Mesodermal cell (in vitro differentiated cells): ENCODE data around the gene KRIT1.
"Not testable (repeated sequence)": the region's sequence is repeated elsewhere in the genome, so short reads cannot be mapped to it uniquely, and the experiment has no call there.

ENCODE experiments used
- H3K27ac ChIP-seq: 2 replicates; pipeline ENCODE4 v1.7.0; 2013; ENCODE audit warnings: mild to moderate bottlenecking, low read depth, low read length, moderate library complexity; ENCODE audit not compliant: severe bottlenecking
- H3K36me3 ChIP-seq: 2 replicates; pipeline ENCODE4 v1.7.1; 2013; ENCODE audit warnings: mild to moderate bottlenecking, low read length, moderate library complexity; ENCODE audit not compliant: control insufficient read depth, insufficient read depth
- H3K4me1 ChIP-seq: one replicate; pipeline ENCODE4 v1.7.1; 2013; ENCODE audit warnings: mild to moderate bottlenecking, low read length; ENCODE audit not compliant: insufficient read depth, control insufficient read depth, poor library complexity, severe bottlenecking
- H3K4me3 ChIP-seq: 2 replicates; pipeline ENCODE4 v1.7.0; 2013; ENCODE audit warnings: low read length, control low read depth, mild to moderate bottlenecking; ENCODE audit not compliant: insufficient read depth, poor library complexity, severe bottlenecking; ENCODE audit errors: extremely low read depth
- H3K9me3 ChIP-seq: 2 replicates; pipeline ENCODE4 v1.7.1; 2013; ENCODE audit warnings: mild to moderate bottlenecking, low read length, moderate library complexity; ENCODE audit not compliant: control insufficient read depth
- WGBS, 2 experiments: methylation state at CpG; one replicate each; pipeline ENCODE4 v1.1.5; 2013; ENCODE audit warnings: missing lambda C conversion rate in 2 of 2; ENCODE audit not compliant: insufficient coverage in 2 of 2; 5-methylcytosine and 5-hydroxymethylcytosine counted together

The KRIT1 gene

DNA sequence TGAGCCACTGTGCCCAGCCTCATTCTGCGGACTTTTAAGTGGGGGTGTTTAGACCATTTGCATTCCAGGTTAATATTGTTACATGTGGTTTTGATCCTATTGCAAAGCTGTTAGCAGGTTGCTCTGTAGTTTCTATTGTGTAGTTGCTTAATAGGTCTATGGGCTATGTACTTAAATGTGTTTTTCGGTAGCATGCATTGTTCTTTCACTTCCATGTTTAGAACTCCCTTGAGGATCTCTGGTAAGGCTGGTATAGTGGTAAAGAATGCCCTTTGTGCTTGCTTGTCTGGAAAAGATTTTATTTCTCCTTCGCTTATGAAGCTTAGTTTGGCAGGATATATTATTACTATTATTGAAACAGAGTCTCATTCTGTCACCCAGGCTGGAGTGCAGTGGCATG, 53.4 kb downstream of the KRIT1 start:
- peaks cover 36% of the 10 kb centered on the region for H3K36me3 ChIP-seq
- no peaks in the 10 kb centered on the region for H3K4me1 ChIP-seq
- H3K27ac ChIP-seq, result no peak overlapping the region
- no peak overlapping the region for H3K4me3 ChIP-seq
- H3K9me3 ChIP-seq, result peaks cover 27% of the 10 kb centered on the region
- 100% methylated on average over 1 to 2 of the region's 3 CpGs for WGBS, 2 experiments

DNA sequence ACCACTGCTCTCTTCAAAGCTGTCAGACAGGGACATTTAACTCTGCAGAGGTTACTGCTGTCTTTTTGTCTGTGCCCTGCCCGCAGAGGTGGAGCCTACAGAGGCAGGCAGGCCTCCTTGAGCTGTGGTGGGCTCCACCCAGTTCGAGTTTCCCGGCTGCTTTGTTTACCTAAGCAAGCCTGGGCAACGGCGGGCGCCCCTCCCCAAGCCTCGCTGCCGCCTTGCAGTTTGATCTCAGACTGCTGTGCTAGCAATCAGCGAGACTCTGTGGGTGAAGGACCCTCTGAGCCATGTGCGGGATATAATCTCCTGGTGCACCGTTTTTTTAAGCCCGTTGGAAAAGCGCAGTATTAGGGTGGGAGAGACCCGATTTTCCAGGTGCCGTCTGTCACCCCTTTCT, 56.5 kb downstream of the KRIT1 start:
- peaks cover 27% of the 10 kb centered on the region for H3K9me3 ChIP-seq
- 91 to 94% methylated on average over 8 to 9 of the region's 15 CpGs for WGBS, 2 experiments
- not testable (repeated sequence) for H3K27ac ChIP-seq, H3K4me3 ChIP-seq, H3K4me1 ChIP-seq
- H3K36me3 ChIP-seq, result peaks cover 16% of the 10 kb centered on the region

DNA sequence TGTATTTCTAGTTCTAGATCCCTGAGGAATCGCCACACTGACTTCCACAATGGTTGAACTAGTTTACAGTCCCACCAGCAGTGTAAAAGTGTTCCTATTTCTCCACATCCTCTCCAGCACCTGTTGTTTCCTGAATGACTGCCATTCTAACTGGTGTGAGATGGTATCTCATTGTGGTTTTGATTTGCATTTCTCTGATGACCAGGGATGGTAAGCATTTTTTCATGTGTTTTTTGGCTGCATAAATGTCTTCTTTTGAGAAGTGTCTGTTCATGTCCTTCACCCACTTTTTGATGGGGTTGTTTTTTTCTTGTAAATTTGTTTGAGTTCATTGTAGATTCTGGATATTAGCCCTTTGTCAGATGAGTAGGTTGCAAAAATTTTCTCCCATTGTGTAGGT, 61.4 kb downstream of the KRIT1 start:
- H3K36me3 ChIP-seq, H3K4me3 ChIP-seq, H3K27ac ChIP-seq, H3K4me1 ChIP-seq: not testable (repeated sequence)
- peaks cover 10% of the 10 kb centered on the region for H3K9me3 ChIP-seq
- WGBS, 2 experiments, result no CpG with 5 or more reads among the region's 1 CpG

DNA sequence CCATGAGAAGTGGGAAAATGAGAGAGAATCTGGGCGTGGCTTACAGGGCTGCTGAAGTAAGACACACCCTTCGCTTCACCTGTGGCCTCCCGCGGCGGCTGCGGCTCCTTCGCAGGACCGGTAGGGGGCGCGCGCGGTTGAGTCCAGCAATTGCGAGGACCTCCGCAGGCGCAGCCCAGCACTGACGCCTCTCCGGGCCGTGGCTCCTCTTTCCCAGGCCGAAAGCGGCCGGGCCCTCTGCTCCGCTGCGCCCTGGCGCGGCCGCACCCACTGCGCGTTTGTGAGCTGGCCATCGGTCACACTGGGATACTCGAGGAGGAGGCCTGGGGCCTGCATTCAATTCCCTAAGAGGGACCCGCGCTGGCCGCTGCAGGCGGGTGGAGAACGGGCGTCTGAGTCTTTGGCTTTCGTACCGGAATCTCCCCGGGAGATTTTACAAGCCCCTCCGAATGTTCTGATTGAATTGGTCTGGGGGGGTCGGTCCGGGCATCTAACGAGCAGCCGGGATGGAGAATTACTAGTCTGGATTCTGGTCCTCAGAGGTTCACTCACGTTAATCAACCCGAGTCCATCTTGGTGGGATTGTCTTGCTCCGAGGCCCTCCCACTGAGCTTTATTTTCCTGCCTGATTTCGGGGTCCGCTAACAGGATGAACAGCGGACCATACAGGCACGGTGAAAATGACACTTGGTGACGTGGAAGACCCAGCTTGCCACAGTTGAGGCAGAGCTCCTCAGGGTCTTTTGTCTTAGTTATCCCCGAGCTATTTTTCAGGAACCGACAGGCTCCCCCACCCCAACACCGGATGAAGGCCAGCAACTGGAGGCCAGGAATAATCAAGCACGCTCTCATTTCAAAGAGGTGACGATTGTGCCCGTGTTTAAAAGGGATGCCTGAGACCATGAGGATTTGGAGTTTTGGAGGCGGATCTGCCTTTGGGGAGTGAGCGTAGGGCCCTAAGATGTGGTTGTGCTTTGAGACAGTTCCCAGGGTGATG, 66.5 kb downstream of the KRIT1 start, which contains the start of gene LRRD1:
TSS of gene LRRD1 (minus strand) at position 215 of the 997 bp plus-strand sequence. CDS start 13,940 bp downstream, outside the sequence.
- H3K4me1 ChIP-seq, result no peaks in the 10 kb centered on the region
- 42 to 45% methylated on average over 53 to 57 of the region's 60 CpGs for WGBS, 2 experiments
- H3K4me3 ChIP-seq, result no peak within 1 kb of the TSS
- peaks cover 6% of the 10 kb centered on the region for H3K9me3 ChIP-seq
- H3K36me3 ChIP-seq, result no peaks in the 10 kb centered on the region
- no peak within 1 kb of the TSS for H3K27ac ChIP-seq

DNA sequence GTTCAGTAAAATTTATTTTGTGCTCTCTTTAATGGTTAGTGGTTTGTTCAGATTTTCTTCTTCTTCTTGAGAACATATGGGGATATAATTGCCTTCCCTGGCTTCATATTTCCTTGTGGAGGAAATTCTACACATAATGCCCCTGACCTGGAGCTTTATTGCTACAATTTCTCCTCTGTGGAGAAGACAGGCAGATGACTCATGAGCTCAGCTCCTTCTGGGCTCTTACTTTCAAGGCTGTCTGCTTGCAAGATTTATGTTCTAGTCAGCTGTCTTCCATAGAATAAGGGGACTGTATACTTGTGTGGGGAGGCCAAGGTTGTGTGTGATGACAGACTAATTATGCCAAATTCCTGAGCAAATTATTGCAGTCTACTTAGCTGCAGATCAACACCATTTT, 68.4 kb downstream of the KRIT1 start:
- no peaks in the 10 kb centered on the region for H3K4me1 ChIP-seq
- H3K9me3 ChIP-seq, result peaks cover 2% of the 10 kb centered on the region
- no peak overlapping the region for H3K4me3 ChIP-seq
- no peaks in the 10 kb centered on the region for H3K36me3 ChIP-seq
- H3K27ac ChIP-seq, result no peak overlapping the region

DNA sequence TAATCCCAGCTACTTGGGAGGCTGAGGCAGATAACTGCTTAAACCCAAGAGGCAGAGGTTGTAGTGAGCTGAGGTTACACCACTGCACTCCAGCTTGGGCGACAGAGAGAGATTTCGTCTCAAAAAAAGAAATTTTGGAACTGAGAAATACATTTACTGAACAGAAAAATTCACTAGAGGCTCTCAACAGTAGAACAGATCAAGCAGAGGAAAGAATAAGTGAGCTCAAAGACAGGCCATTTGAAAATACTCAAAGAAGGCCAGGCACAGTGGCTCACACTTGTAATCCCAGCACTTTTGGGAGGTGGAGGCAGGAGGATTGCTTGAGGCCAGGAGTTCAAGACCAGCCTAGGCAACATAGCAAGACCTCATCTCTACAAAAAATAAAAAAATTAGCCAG, 76.2 kb downstream of the KRIT1 start:
- WGBS, 2 experiments, result 100% methylated on average over 1 of the region's 2 CpGs; no CpG with 5 or more reads in 1 of the 2 experiments

DNA sequence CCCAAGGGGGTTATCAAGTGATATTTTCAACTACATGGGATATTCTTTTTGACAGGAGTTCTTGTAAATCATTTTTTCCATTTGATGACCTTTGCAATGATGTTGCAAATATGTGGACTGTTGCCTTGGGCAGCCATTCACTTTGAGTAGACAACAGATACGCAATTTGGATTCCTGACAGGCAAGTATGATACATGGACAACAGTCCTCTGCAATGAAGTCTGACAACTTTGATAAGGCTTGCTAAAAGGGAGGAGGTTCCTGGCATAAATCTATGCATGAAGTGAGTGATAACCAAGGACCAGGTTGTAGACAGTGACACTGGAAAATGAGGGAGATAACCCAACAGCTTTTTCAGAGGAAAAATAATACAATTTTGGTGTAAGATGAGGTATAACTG, 84.4 kb downstream of the KRIT1 start:
- WGBS, 2 experiments, result 78 to 88% methylated on average over 1 of the region's 1 CpG
- Histone ChIP-seq H3K9me3 (no peaks in the 10 kb centered on the region), H3K4me3 (no peak overlapping the region), H3K36me3 (no peaks in the 10 kb centered on the region), H3K27ac (no peak overlapping the region), H3K4me1 (no peaks in the 10 kb centered on the region)

More for the DNA sequence above, 76.2 kb downstream of the KRIT1 start:
- not testable (repeated sequence) for H3K4me3 ChIP-seq, H3K27ac ChIP-seq, H3K9me3 ChIP-seq, H3K36me3 ChIP-seq, H3K4me1 ChIP-seq

DNA sequence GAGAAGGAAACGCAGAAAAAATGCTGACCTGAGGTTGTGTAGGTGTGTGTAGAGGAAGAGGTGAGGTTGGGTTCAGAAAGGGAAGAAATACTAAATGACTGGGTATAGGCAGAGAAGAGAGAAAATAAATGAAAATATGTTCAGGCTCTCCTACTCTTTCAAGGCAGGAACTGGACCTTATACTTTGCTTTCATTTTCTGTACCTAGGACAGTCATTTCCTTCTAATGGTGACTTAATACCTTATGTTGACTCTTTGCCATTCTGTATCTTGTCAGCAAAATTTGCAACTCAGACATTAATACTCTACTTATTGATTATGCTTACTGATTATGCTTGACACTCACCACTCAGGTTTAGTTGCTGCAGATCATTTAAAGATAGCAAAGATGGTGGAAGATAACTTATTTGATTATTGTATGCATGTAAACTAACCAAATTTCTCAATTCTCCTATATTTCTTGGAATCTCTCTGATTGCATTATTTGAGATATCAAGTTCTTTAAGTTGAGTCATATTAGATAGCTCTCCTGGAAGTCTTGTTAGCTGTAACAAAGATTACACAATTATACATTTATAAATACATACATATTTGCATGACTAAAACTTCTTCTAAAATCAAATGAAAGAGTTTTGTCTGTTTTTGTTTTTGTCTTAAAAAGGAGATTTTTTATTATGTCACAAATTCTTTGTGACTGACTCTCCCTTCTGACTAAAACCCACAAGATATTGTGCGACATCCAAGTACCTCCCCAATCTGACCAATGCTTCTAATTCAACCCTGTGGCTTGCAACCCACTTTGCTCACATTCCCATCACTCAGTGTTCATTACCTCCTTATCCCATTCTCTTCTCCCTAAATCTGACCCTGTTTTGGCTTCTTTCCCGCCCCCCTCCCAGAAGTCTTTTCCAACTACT, 86.8 kb downstream of the KRIT1 start:
- Histone ChIP-seq H3K27ac (no peak overlapping the region), H3K36me3 (no peaks in the 10 kb centered on the region), H3K4me1 (no peaks in the 10 kb centered on the region), H3K4me3 (no peak overlapping the region), H3K9me3 (no peaks in the 10 kb centered on the region)
- 87 to 95% methylated on average over 2 to 3 of the region's 3 CpGs for WGBS, 2 experiments

DNA sequence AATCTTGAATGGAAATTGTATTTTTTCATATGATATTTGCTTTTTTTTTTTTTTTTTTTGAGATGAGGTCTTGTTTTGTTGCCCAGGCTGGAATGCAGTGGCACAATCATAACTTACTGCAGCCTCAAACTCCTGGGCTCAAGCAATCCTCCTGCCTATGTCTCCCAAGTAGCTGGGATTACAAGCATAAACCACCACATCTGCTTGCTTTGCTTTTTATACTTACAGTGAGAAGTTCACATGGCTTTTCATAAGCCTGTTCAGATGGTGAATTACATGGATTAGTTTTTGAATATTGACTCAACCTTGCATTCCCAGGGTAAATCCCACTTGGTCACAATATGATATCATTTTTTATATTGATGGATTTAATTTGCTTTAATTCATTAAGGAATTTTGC, 88.7 kb downstream of the KRIT1 start:
- H3K36me3 ChIP-seq, result no peaks in the 10 kb centered on the region
- H3K4me1 ChIP-seq, result no peaks in the 10 kb centered on the region
- H3K9me3 ChIP-seq, result no peaks in the 10 kb centered on the region
- H3K4me3 ChIP-seq, result no peak overlapping the region
- H3K27ac ChIP-seq, result no peak overlapping the region

DNA sequence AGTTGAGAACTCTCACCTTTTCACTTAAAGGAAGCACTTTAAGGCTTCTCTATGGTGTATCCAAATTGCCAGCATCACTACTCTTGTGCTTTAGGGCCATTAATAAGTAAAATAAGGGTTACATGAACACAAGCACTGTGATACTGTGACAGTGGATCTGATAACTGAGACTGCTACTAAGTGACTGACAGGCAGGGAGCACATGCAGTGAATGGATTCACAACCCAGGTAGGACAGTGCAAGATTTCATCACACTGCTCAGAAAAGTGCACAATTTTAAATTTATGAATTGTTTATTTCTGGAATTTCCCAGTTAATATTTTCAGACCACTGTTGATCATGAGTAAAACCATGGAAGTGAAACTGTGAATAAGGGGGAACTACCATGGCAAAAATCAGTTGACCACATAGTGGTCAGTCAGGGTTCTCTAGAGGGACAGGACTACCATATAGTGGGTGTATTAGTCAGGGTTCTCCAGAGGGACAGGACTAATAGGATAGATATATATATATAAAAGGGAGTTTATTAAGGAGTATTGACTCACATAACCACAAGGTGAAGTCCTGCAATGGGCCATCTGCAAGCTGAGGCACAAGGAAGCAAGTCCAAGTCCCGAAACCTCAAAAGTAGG, 90.5 kb downstream of the KRIT1 start:
- Histone ChIP-seq H3K4me1 (no peaks in the 10 kb centered on the region), H3K9me3 (no peaks in the 10 kb centered on the region)
- WGBS, 2 experiments, result 90 to 94% methylated on average over 1 of the region's 1 CpG

More for the DNA sequence above, 90.5 kb downstream of the KRIT1 start:
- no peak overlapping the region for H3K4me3 ChIP-seq
- no peak overlapping the region for H3K27ac ChIP-seq
- no peaks in the 10 kb centered on the region for H3K36me3 ChIP-seq
